CD4-positive, alpha-beta T cell (primary cell): ENCODE measurements around the gene RIMS1. TPM values are rescaled to one million over a fixed set of nuclear protein-coding genes. Genes with fewer than 3 reads are reported as not detected.

ENCODE experiments used
- ATAC-seq: fragments of 200-7000 bp; cut with Tn5 transposase; one replicate; pipeline ENCODE4 v1.10.0; 2022; ENCODE audit warnings: mild to moderate bottlenecking; ENCODE audit not compliant: poor library complexity
- CTCF ChIA-PET: fragments of 350-600 bp; sonication (Branson Sonifier 250); formaldehyde crosslinking; loops from one replicate; lab custom pipeline; 2021; ENCODE audit warnings: antibody characterized with exemption, inconsistent platforms; lab: Charles Lee
- POLR2A ChIA-PET: fragments of 350-600 bp; sonication (Branson Sonifier 250); formaldehyde crosslinking; loops from one replicate; lab custom pipeline; 2021; ENCODE audit warnings: antibody characterized with exemption, inconsistent platforms; lab: Charles Lee
- DNase-seq, 14 experiments: peaks; one replicate each; pipeline ENCODE4 v3.0.0-alpha.2; 2013 to 2020; ENCODE audit warnings: mixed read lengths in 2 of 14
- H3K27ac ChIP-seq, 2 donors: one replicate each; pipeline versions ENCODE4 v1.5.1 to v1.7.0; 2013; ENCODE audit warnings: low read length in 2 of 2, low read depth in 1 of 2, mild to moderate bottlenecking in 1 of 2
- H3K27me3 ChIP-seq, 2 experiments: 1 replicate in 1 of 2; 2 replicates in 1 of 2; pipeline versions ENCODE4 v1.6.1 to v1.7.0; 2013; ENCODE audit warnings: low read length in 2 of 2, control low read depth in 1 of 2, mild to moderate bottlenecking in 1 of 2, moderate library complexity in 1 of 2; ENCODE audit not compliant: insufficient read depth in 2 of 2, control insufficient read depth in 1 of 2
- H3K36me3 ChIP-seq: one replicate; pipeline ENCODE4 v1.6.1; 2013; ENCODE audit warnings: low read length, control low read depth; ENCODE audit not compliant: insufficient read depth
- H3K4me1 ChIP-seq: one replicate; pipeline ENCODE4 v1.6.1; 2013; ENCODE audit warnings: low read length, control low read depth; ENCODE audit not compliant: insufficient read depth
- H3K4me3 ChIP-seq: one replicate; pipeline ENCODE4 v1.5.1; 2013; ENCODE audit warnings: mild to moderate bottlenecking, low read length, moderate library complexity
- H3K9me3 ChIP-seq, 2 experiments: 1 replicate in 1 of 2; 2 replicates in 1 of 2; pipeline versions ENCODE4 v1.6.1 to v1.7.0; 2013; ENCODE audit warnings: low read length in 2 of 2, mild to moderate bottlenecking in 2 of 2, control low read depth in 1 of 2, moderate library complexity in 1 of 2; ENCODE audit not compliant: control insufficient read depth in 1 of 2, insufficient read depth in 1 of 2
- H3K27ac Mint-ChIP-seq: one replicate; pipeline ENCODE4 v1.8.0; 2020; ENCODE audit warnings: mixed read lengths
- H3K27me3 Mint-ChIP-seq: one replicate; pipeline ENCODE4 v1.8.0; 2021; ENCODE audit warnings: mixed read lengths
- H3K36me3 Mint-ChIP-seq: one replicate; pipeline ENCODE4 v1.8.0; 2021; ENCODE audit warnings: low read depth, mixed read lengths
- H3K4me1 Mint-ChIP-seq: one replicate; pipeline ENCODE4 v1.8.0; 2021; ENCODE audit warnings: low read depth, mixed read lengths
- H3K4me3 Mint-ChIP-seq: one replicate; pipeline ENCODE4 v1.8.0; 2020; ENCODE audit warnings: mild to moderate bottlenecking, mixed read lengths
- H3K9me3 Mint-ChIP-seq: one replicate; pipeline ENCODE4 v1.8.0; 2020; ENCODE audit warnings: mixed read lengths
- CTCF ChIP-seq: fragments of 200-600 bp; IDR thresholded peaks from one replicate; pipeline ENCODE4 v1.8.0; 2022; ENCODE audit warnings: antibody characterized with exemption, mild to moderate bottlenecking
- intact Hi-C, 2 experiments: fragments of 100-400 bp; cut with DNase I in 1 of 2; cut with micrococcal nuclease in 1 of 2; formaldehyde crosslinking; loops; one replicate each; pipeline versions ENCODE4 v1.15.1 to v1.9.0; 2023 to 2025; cut with DNase I, micrococcal nuclease
- total RNA-seq, 174 experiments: library from RNA in 2 of 174; stranded (reverse) in 2 of 174; gene quantifications; one replicate each; pipeline ENCODE4 v1.2.3 and lab custom pipeline; 2021 to 2026

RIMS1 gene
- total RNA-seq, 2 experiments from 2014 or later: not detected

DNA sequence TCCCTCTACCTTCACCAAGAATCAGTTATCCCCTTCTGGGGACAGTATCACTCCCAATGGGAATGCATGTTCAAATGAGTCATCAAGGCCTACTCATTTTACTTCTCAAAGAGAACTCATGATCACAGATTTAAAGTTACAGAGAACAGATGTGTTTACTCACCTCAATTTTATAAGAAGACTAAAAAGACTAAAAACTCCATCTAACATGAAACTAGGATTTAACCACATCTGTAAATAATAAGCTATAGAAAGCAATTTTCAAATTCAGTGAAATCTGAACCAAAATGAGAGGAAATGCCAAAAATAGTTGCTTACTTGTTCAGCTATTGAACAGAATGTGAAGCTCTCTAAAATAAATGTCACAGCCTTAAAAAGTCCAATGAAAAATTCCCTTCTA is 435.4 kb downstream of the RIMS1 start:
- H3K4me3 Mint-ChIP-seq: no peak overlapping the region
- DNase-seq: no peak
- Histone ChIP-seq H3K4me3 (no peak overlapping the region), H3K27me3 (no peaks in the 10 kb centered on the region), H3K27ac (no peak overlapping the region), H3K4me1 (no peaks in the 10 kb centered on the region), H3K36me3 (no peaks in the 10 kb centered on the region), H3K9me3 (peaks cover 0 to 5% of the 10 kb centered on the region in 2 experiments)
- intact Hi-C loops: no loop called here
- no peaks in the 10 kb centered on the region for H3K9me3 Mint-ChIP-seq
- ChIA-PET POLR2A (no interaction called here), CTCF (no interaction called here)
- no peaks in the 10 kb centered on the region for H3K27me3 Mint-ChIP-seq
- H3K4me1 Mint-ChIP-seq: no peaks in the 10 kb centered on the region
- no peaks in the 10 kb centered on the region for H3K36me3 Mint-ChIP-seq
- TF ChIP-seq CTCF: no peak
- no peak for ATAC-seq
- no peak overlapping the region for H3K27ac Mint-ChIP-seq

- CTCF ChIA-PET: no interaction called here
- H3K4me3 Mint-ChIP-seq: no peak overlapping the region
- Histone ChIP-seq H3K36me3 (no peaks in the 10 kb centered on the region), H3K27me3 (no peaks in the 10 kb centered on the region), H3K4me3 (no peak overlapping the region), H3K27ac (no peak overlapping the region), H3K9me3 (no peaks in the 10 kb centered on the region), H3K4me1 (no peaks in the 10 kb centered on the region)
- H3K27ac Mint-ChIP-seq: no peak overlapping the region
- no peaks in the 10 kb centered on the region for H3K9me3 Mint-ChIP-seq
- DNase-seq (no peak), ATAC-seq (no peak)
- no peak for TF ChIP-seq CTCF
- H3K4me1 Mint-ChIP-seq: no peaks in the 10 kb centered on the region
- H3K36me3 Mint-ChIP-seq: no peaks in the 10 kb centered on the region
- intact Hi-C loops: no loop called here
- H3K27me3 Mint-ChIP-seq: no peaks in the 10 kb centered on the region
- POLR2A ChIA-PET: no interaction called here
Measured at GRCh38 chr6:72322771-72323170, 436.4 kb downstream of the RIMS1 start.

DNA sequence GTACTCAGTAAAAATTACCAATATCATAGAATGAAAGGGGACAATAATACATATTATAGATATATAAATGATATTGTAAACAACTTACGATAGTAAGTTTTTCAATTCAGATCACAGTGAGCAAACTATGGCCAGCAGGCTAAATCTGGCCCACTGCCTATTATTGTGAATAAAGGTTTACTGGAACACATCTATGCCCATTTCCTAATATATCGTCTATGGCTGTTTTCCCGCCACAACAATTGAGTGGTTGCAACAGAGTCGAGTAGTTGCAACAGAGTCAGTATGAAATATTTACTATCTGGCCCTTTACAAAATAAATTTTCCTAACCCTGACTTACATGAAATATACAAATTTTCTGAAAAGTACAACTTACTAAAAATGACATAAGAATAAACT is 438.2 kb downstream of the RIMS1 start:
- Mint-ChIP-seq H3K27me3 (no peaks in the 10 kb centered on the region), H3K27ac (no peak overlapping the region), H3K4me3 (no peak overlapping the region), H3K36me3 (no peaks in the 10 kb centered on the region), H3K4me1 (no peaks in the 10 kb centered on the region), H3K9me3 (no peaks in the 10 kb centered on the region)
- Histone ChIP-seq H3K9me3 (no peaks in the 10 kb centered on the region), H3K27ac (no peak overlapping the region), H3K4me3 (no peak overlapping the region), H3K4me1 (no peaks in the 10 kb centered on the region), H3K36me3 (no peaks in the 10 kb centered on the region), H3K27me3 (no peaks in the 10 kb centered on the region)
- TF ChIP-seq CTCF: no peak
- ChIA-PET CTCF (no interaction called here), POLR2A (no interaction called here)
- intact Hi-C loops: no loop called here
- ATAC-seq: no peak
- no peak for DNase-seq
